Measurements from ENCODE around the gene TSNAXIP1.

Gene TSNAXIP1

GRCh38 chr16:67847064-67847861 lies 40.6 kb downstream of the TSNAXIP1 start, which contains the start of gene CENPT:
Gene CENPT (minus strand): TSS chr16:67847693. CDS start chr16:67833859, 13,834 bp downstream.
- Histone ChIP-seq H4K20me1 (ENCODE audit: insufficient read depth, low read length, poor library complexity, severe bottlenecking) (peaks cover 35% of the 10 kb centered on the region), H2AFZ (ENCODE audit: low read length) (peak within 1 kb of the TSS; percentile 62), H3K36me3 (ENCODE audit: insufficient read depth, low read length) (no peaks in the 10 kb centered on the region), H3K9me3 (ENCODE audit: insufficient read depth, low read depth, low read length) (no peaks in the 10 kb centered on the region), H3K4me3 (ENCODE audit: low read length, poor library complexity, severe bottlenecking) (peak within 1 kb of the TSS; percentile 84), H3K27me3 (ENCODE audit: insufficient read depth, low read length, poor library complexity, severe bottlenecking) (peaks cover 4% of the 10 kb centered on the region), H3F3A (ENCODE audit: low read depth) (no peaks in the 10 kb centered on the region), H3K4me2 (ENCODE audit: low read depth, low read length, poor library complexity, severe bottlenecking) (peak within 1 kb of the TSS; percentile 96), H3K9me2 (replicated peaks; ENCODE audit: low read depth, low read length) (no peaks in the 10 kb centered on the region), H3K79me2 (ENCODE audit: insufficient read depth, low read length) (peaks cover 89% of the 10 kb centered on the region), H3K9ac (ENCODE audit: low read depth, low read length, poor library complexity, severe bottlenecking) (peak within 1 kb of the TSS; percentile 87), H3K4me1 (ENCODE audit: insufficient read depth, low read length, poor library complexity, severe bottlenecking) (peaks cover 41% of the 10 kb centered on the region)
- TF ChIP-seq CTCF (conservative IDR thresholded peaks at IDR 0.05; ENCODE audit: low read length) (no peak), EZH2phosphoT487 (IDR thresholded peaks at IDR 0.05; ENCODE audit: borderline replicate concordance) (no peak)

GRCh38 chr16:67848118-67848517 lies 41.4 kb downstream of the TSNAXIP1 start:
- Histone ChIP-seq H4K20me1 (ENCODE audit: insufficient read depth, low read length, poor library complexity, severe bottlenecking) (peaks cover 35% of the 10 kb centered on the region), H3K4me3 (ENCODE audit: low read length, poor library complexity, severe bottlenecking) (peak overlapping the region; percentile 84), H3K4me1 (ENCODE audit: insufficient read depth, low read length, poor library complexity, severe bottlenecking) (peaks cover 41% of the 10 kb centered on the region), H3K9me3 (ENCODE audit: insufficient read depth, low read depth, low read length) (no peaks in the 10 kb centered on the region), H3F3A (ENCODE audit: low read depth) (no peaks in the 10 kb centered on the region), H3K4me2 (ENCODE audit: low read depth, low read length, poor library complexity, severe bottlenecking) (peak overlapping the region; percentile 96), H3K9me2 (replicated peaks; ENCODE audit: low read depth, low read length) (no peaks in the 10 kb centered on the region), H3K9ac (ENCODE audit: low read depth, low read length, poor library complexity, severe bottlenecking) (peak overlapping the region; percentile 87), H3K27me3 (ENCODE audit: insufficient read depth, low read length, poor library complexity, severe bottlenecking) (peaks cover 4% of the 10 kb centered on the region), H2AFZ (ENCODE audit: low read length) (no peak overlapping the region), H3K36me3 (ENCODE audit: insufficient read depth, low read length) (no peaks in the 10 kb centered on the region), H3K79me2 (ENCODE audit: insufficient read depth, low read length) (peaks cover 88% of the 10 kb centered on the region)
- TF ChIP-seq CTCF (conservative IDR thresholded peaks at IDR 0.05; ENCODE audit: low read length) (no peak), EZH2phosphoT487 (IDR thresholded peaks at IDR 0.05; ENCODE audit: borderline replicate concordance) (no peak)

- peaks cover 16% of the 10 kb centered on the region for H3K4me1 ChIP-seq (ENCODE audit: insufficient read depth, low read length, poor library complexity, severe bottlenecking)
- peaks cover 41% of the 10 kb centered on the region for H4K20me1 ChIP-seq (ENCODE audit: insufficient read depth, low read length, poor library complexity, severe bottlenecking)
- no peaks in the 10 kb centered on the region for H3F3A ChIP-seq (ENCODE audit: low read depth)
- H3K9ac ChIP-seq (ENCODE audit: low read depth, low read length, poor library complexity, severe bottlenecking), result no peak overlapping the region
- no peak overlapping the region for H3K4me3 ChIP-seq (ENCODE audit: low read length, poor library complexity, severe bottlenecking)
- no peak overlapping the region for H3K4me2 ChIP-seq (ENCODE audit: low read depth, low read length, poor library complexity, severe bottlenecking)
- no peak overlapping the region for H2AFZ ChIP-seq (ENCODE audit: low read length)
- TF ChIP-seq EZH2phosphoT487 (IDR thresholded peaks at IDR 0.05; ENCODE audit: borderline replicate concordance) (no peak), CTCF (conservative IDR thresholded peaks at IDR 0.05; ENCODE audit: low read length) (no peak)
- no peaks in the 10 kb centered on the region for H3K9me3 ChIP-seq (ENCODE audit: insufficient read depth, low read depth, low read length)
- no peaks in the 10 kb centered on the region for H3K9me2 ChIP-seq (replicated peaks; ENCODE audit: low read depth, low read length)
- no peaks in the 10 kb centered on the region for H3K36me3 ChIP-seq (ENCODE audit: insufficient read depth, low read length)
- H3K79me2 ChIP-seq (ENCODE audit: insufficient read depth, low read length), result peaks cover 94% of the 10 kb centered on the region
- H3K27me3 ChIP-seq (ENCODE audit: insufficient read depth, low read length, poor library complexity, severe bottlenecking), result no peaks in the 10 kb centered on the region
Observed at GRCh38 chr16:67853670-67854069, 47.0 kb downstream of the TSNAXIP1 start.

All from Loucy (cell line).